H9 (cell line): Measurements from ENCODE around the gene LIMS2. TPM values are rescaled to one million over a fixed set of nuclear protein-coding genes. Genes with fewer than 3 reads are reported as not detected.

Source experiments
- DNase-seq: peaks from one replicate; pipeline ENCODE4 v3.0.0-alpha.2; 2017
- H2AFZ ChIP-seq: one replicate; pipeline ENCODE4 v1.6.1; 2013; ENCODE audit warnings: mild to moderate bottlenecking, low read length, control low read depth, moderate library complexity
- H2AK5ac ChIP-seq: 2 replicates; pipeline ENCODE4 v1.6.1; 2013; ENCODE audit warnings: low read length, control low read depth, mixed read lengths; ENCODE audit not compliant: insufficient read length
- H2BK120ac ChIP-seq: one replicate; pipeline ENCODE4 v1.6.1; 2013; ENCODE audit warnings: low read depth, mild to moderate bottlenecking, low read length, control low read depth, inconsistent platforms; ENCODE audit not compliant: poor library complexity, severe bottlenecking
- H2BK12ac ChIP-seq: 2 replicates; pipeline ENCODE4 v1.6.1; 2013; ENCODE audit warnings: low read length, control low read depth, mixed read lengths, low read depth; ENCODE audit not compliant: insufficient read length
- H2BK15ac ChIP-seq: 2 replicates; pipeline ENCODE4 v1.6.1; 2013; ENCODE audit warnings: low read depth, low read length, control low read depth
- H2BK20ac ChIP-seq: one replicate; pipeline ENCODE4 v1.6.1; 2013; ENCODE audit warnings: low read depth, mild to moderate bottlenecking, low read length, control low read depth, inconsistent platforms; ENCODE audit not compliant: poor library complexity, severe bottlenecking
- H2BK5ac ChIP-seq: 2 replicates; pipeline ENCODE4 v1.6.1; 2013; ENCODE audit warnings: low read length, control low read depth, mixed read lengths; ENCODE audit not compliant: insufficient read length
- H3K14ac ChIP-seq: 2 replicates; pipeline ENCODE4 v1.6.1; 2013; ENCODE audit warnings: low read length, control low read depth; ENCODE audit not compliant: insufficient read depth
- H3K18ac ChIP-seq: 2 replicates; pipeline ENCODE4 v1.6.1; 2013; ENCODE audit warnings: low read depth, mild to moderate bottlenecking, mixed read lengths, low read length, control low read depth; ENCODE audit not compliant: insufficient read length
- H3K23ac ChIP-seq: 2 replicates; pipeline ENCODE4 v1.6.1; 2013; ENCODE audit warnings: low read length, control low read depth, mixed read lengths, low read depth; ENCODE audit not compliant: insufficient read length
- H3K23me2 ChIP-seq: 2 replicates; pipeline ENCODE4 v1.6.1; 2013; ENCODE audit warnings: low read depth, mild to moderate bottlenecking, mixed read lengths, low read length, control low read depth; ENCODE audit not compliant: insufficient read length, poor library complexity, severe bottlenecking
- H3K27ac ChIP-seq: 2 replicates; pipeline ENCODE4 v1.5.1; 2013; ENCODE audit warnings: low read length, control low read depth, mixed read lengths, low read depth; ENCODE audit not compliant: insufficient read length
- H3K27me3 ChIP-seq: 2 replicates; pipeline ENCODE4 v1.6.1; 2013; ENCODE audit warnings: low read length, control low read depth, inconsistent platforms; ENCODE audit not compliant: insufficient read depth
- H3K4ac ChIP-seq: 2 replicates; pipeline ENCODE4 v1.6.1; 2013; ENCODE audit warnings: low read depth, mild to moderate bottlenecking, control low read depth, inconsistent platforms, low read length, moderate library complexity
- H3K4me1 ChIP-seq: 2 replicates; pipeline ENCODE4 v1.6.1; 2013; ENCODE audit warnings: low read length, control low read depth, inconsistent platforms; ENCODE audit not compliant: insufficient read depth
- H3K4me2 ChIP-seq: 2 replicates; pipeline ENCODE4 v1.6.1; 2013; ENCODE audit warnings: low read length, control low read depth, mixed read lengths; ENCODE audit not compliant: insufficient read length, insufficient read depth
- H3K56ac ChIP-seq: 2 replicates; pipeline ENCODE4 v1.6.1; 2013; ENCODE audit warnings: low read depth, mild to moderate bottlenecking, mixed read lengths, low read length, control low read depth; ENCODE audit not compliant: insufficient read length
- H3K79me1 ChIP-seq: 2 replicates; pipeline ENCODE4 v1.6.1; 2013; ENCODE audit warnings: low read depth, mild to moderate bottlenecking, moderate library complexity, low read length, control low read depth, inconsistent platforms; ENCODE audit not compliant: insufficient read depth, poor library complexity, severe bottlenecking
- H3K79me2 ChIP-seq: 2 replicates; pipeline ENCODE4 v1.6.1; 2013; ENCODE audit warnings: low read length, control low read depth, inconsistent platforms; ENCODE audit not compliant: insufficient read depth
- H3K9ac ChIP-seq: 2 replicates; pipeline ENCODE4 v1.6.1; 2013; ENCODE audit warnings: low read length, control low read depth, mixed read lengths; ENCODE audit not compliant: insufficient read length; ENCODE audit errors: extremely low read depth
- H3K9me3 ChIP-seq: one replicate; pipeline ENCODE4 v1.6.1; 2013; ENCODE audit warnings: low read depth, low read length, inconsistent platforms; ENCODE audit not compliant: control insufficient read depth
- H3T11ph ChIP-seq: one replicate; pipeline ENCODE4 v1.6.1; 2013; ENCODE audit warnings: mild to moderate bottlenecking, low read length, control low read depth, inconsistent platforms
- H4K20me1 ChIP-seq: one replicate; pipeline ENCODE4 v1.6.1; 2013; ENCODE audit not compliant: control insufficient read depth, insufficient read length, insufficient read depth
- H4K5ac ChIP-seq: 2 replicates; pipeline ENCODE4 v1.6.1; 2013; ENCODE audit warnings: low read depth, mild to moderate bottlenecking, mixed read lengths, low read length, control low read depth; ENCODE audit not compliant: insufficient read length
- H4K8ac ChIP-seq: replicated peaks from 2 replicates; pipeline ENCODE4 v1.6.1; 2013; ENCODE audit warnings: low read length, control low read depth, mixed read lengths, low read depth; ENCODE audit not compliant: insufficient read length
- H4K91ac ChIP-seq: 2 replicates; pipeline ENCODE4 v1.6.1; 2013; ENCODE audit warnings: low read depth, mild to moderate bottlenecking, moderate library complexity, mixed read lengths, low read length, control low read depth; ENCODE audit not compliant: insufficient read length
- H3K27ac Mint-ChIP-seq, 3 experiments: 2 replicates in 2 of 3; 3 replicates in 1 of 3; pipeline ENCODE4 v1.8.0; 2020 to 2021; ENCODE audit warnings: mixed read lengths in 3 of 3, mild to moderate bottlenecking in 1 of 3, moderate library complexity in 1 of 3
- H3K27me3 Mint-ChIP-seq: 2 replicates; pipeline ENCODE4 v1.8.0; 2021; ENCODE audit warnings: low read depth, mild to moderate bottlenecking, moderate library complexity, mixed read lengths
- H3K36me3 Mint-ChIP-seq, 3 experiments: 2 replicates in 2 of 3; 3 replicates in 1 of 3; pipeline ENCODE4 v1.8.0; 2020 to 2021; ENCODE audit warnings: low read depth in 3 of 3, mixed read lengths in 3 of 3; ENCODE audit not compliant: insufficient read depth in 1 of 3
- H3K4me1 Mint-ChIP-seq, 2 experiments: 2 replicates each; pipeline ENCODE4 v1.8.0; 2020; ENCODE audit warnings: mixed read lengths in 2 of 2
- H3K4me3 Mint-ChIP-seq, 2 experiments: 2 replicates in 1 of 2; 3 replicates in 1 of 2; pipeline ENCODE4 v1.8.0; 2020 to 2021; ENCODE audit warnings: mild to moderate bottlenecking in 2 of 2, mixed read lengths in 2 of 2, moderate library complexity in 1 of 2
- H3K9me3 Mint-ChIP-seq, 2 experiments: 2 replicates in 1 of 2; 3 replicates in 1 of 2; pipeline ENCODE4 v1.8.0; 2020; ENCODE audit warnings: mild to moderate bottlenecking in 2 of 2, mixed read lengths in 2 of 2, moderate library complexity in 1 of 2
- WGBS: extraction: QIAGEN DNeasy Blood & Tissue Kit; methylation state at CpG from one replicate; pipeline ENCODE4 v1.1.7; 2013; ENCODE audit warnings: missing lambda C conversion rate, low lambda C conversion rate, mixed read lengths; ENCODE audit not compliant: insufficient read length; ENCODE audit errors: extremely low coverage; 5-methylcytosine and 5-hydroxymethylcytosine counted together
- total RNA-seq: library from RNA; stranded (reverse); gene quantifications from 2 replicates; pipeline ENCODE4 v1.2.1, GENCODE V29; 2021
- TF ChIP-seq, protein P1 (sequence below): fragments of 200-600 bp; sonication (generic); conservative IDR thresholded peaks from 3 replicates; pipeline ENCODE4 v1.8.0; 2021; ENCODE audit warnings: antibody characterized with exemption, mild to moderate bottlenecking

LIMS2 gene
- total RNA-seq, 1 experiment from 2014 or later: 5.9 TPM

DNA sequence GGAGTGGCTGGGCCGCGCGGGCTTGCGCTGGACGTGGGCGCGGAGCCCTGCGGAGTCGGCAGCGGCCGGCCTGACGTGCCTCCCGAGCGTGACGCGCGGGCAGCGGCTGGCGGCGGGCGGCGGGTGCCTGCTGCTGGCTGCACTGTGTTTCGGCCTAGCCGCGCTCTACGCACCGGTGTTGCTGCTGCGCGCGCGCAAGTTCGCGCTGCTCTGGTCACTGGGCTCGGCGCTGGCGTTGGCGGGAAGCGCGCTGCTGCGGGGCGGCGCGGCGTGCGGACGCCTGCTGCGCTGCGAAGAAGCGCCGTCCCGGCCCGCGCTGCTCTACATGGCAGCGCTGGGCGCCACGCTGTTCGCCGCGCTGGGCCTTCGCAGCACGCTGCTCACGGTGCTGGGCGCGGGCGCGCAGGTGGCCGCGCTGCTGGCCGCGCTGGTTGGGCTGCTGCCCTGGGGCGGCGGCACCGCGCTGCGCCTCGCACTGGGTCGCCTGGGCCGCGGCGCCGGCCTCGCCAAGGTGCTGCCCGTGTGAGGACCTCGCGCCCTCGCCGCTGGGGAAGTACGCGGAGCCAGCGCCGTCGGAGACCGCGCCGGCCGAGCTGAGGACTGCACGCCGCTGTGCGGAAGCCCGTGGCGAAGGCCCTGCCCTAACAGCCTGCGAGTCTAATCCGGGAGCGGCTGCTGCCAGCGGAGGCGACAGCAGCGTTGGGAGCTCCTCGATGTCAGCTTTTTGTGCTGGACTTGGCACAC lies 26.5 kb upstream of the LIMS2 start:
- Histone ChIP-seq H4K91ac (no peak overlapping the region), H3K4me2 (peak overlapping the region; percentile 66), H4K8ac (no peak overlapping the region), H2BK15ac (no peak overlapping the region), H3K14ac (peak overlapping the region; percentile 86), H3K23ac (no peak overlapping the region), H3K9me3 (no peaks in the 10 kb centered on the region), H2BK5ac (no peak overlapping the region), H3K79me1 (no peaks in the 10 kb centered on the region), H2BK120ac (no peak overlapping the region), H3K56ac (no peak overlapping the region), H3K9ac (peak overlapping the region; percentile 64), H2AFZ (no peak overlapping the region), H4K20me1 (no peaks in the 10 kb centered on the region), H3K18ac (no peak overlapping the region), H2BK12ac (no peak overlapping the region), H3K4me1 (peaks cover 5% of the 10 kb centered on the region; the same call in 1 of the 2 replicates), H3K23me2 (peaks cover 5% of the 10 kb centered on the region), H3K27me3 (no peaks in the 10 kb centered on the region), H2AK5ac (no peak overlapping the region), H3T11ph (no peak overlapping the region), H3K79me2 (peaks cover 3% of the 10 kb centered on the region; the same call in 1 of the 2 replicates), H4K5ac (no peak overlapping the region), H2BK20ac (no peak overlapping the region), H3K27ac (no peak overlapping the region), H3K4ac (no peak overlapping the region)
- peak overlapping the region; percentile 85 for H3K4me3 Mint-ChIP-seq
- H3K9me3 Mint-ChIP-seq: peaks cover 0 to 4% of the 10 kb centered on the region in 2 experiments; a peak in 1 of 5 replicates
- peaks cover 0 to 36% (median 34%) of the 10 kb centered on the region in 3 experiments; a peak in 6 of 7 replicates for H3K36me3 Mint-ChIP-seq
- peak; percentile 75 for DNase-seq
- peaks cover 14% of the 10 kb centered on the region for H3K27me3 Mint-ChIP-seq
- peak overlapping the region in 2 of 3 experiments; percentile 69 to 81; a peak in 3 of 7 replicates for H3K27ac Mint-ChIP-seq
- no CpG with 5 or more reads among the region's 108 CpGs for WGBS
- TF ChIP-seq, protein P1, sequence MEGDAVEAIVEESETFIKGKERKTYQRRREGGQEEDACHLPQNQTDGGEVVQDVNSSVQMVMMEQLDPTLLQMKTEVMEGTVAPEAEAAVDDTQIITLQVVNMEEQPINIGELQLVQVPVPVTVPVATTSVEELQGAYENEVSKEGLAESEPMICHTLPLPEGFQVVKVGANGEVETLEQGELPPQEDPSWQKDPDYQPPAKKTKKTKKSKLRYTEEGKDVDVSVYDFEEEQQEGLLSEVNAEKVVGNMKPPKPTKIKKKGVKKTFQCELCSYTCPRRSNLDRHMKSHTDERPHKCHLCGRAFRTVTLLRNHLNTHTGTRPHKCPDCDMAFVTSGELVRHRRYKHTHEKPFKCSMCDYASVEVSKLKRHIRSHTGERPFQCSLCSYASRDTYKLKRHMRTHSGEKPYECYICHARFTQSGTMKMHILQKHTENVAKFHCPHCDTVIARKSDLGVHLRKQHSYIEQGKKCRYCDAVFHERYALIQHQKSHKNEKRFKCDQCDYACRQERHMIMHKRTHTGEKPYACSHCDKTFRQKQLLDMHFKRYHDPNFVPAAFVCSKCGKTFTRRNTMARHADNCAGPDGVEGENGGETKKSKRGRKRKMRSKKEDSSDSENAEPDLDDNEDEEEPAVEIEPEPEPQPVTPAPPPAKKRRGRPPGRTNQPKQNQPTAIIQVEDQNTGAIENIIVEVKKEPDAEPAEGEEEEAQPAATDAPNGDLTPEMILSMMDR: peak; percentile 19; the same call in 2 of the 3 replicates
- peaks cover 18 to 24% of the 10 kb centered on the region in 2 experiments for H3K4me1 Mint-ChIP-seq
